ENCODE results near the gene NUAK1.

The NUAK1 gene

DNA sequence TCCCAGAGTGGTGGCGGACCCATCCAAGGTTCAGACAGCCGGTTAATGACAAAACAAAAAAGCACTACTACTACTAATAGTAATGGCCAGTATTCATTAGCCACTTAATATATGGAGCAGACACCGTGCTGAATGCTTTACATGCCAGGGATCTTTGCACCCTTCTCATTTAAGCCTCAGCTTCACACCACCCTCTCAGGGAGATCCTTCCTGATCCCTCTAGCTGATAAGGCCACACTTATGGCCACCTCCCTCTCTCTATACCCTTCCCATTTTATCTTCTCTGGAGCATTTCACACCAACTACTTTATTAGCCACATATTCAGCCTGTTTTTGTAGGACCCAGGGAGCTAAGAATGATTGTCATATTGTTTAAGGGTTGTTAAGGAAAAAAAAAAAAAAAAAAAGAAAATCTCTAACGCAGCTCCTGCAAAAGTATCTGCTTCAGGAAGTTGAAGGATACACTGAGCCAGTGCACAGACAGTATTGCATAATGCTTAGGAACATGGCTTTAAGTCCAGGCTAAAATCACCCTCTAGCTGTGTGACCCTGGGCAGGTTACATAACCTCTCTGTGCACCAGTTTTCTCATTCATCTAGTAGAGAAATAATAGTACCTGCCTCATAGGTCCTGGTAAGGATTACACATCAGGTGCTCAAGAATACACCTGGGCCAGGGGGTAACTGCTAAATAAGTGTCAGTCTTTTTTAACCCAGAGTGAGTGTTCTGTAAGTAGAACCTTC is 29.4 kb downstream of the NUAK1 start:
- DNase-seq (ENCODE audit: low read depth): no peak

DNA sequence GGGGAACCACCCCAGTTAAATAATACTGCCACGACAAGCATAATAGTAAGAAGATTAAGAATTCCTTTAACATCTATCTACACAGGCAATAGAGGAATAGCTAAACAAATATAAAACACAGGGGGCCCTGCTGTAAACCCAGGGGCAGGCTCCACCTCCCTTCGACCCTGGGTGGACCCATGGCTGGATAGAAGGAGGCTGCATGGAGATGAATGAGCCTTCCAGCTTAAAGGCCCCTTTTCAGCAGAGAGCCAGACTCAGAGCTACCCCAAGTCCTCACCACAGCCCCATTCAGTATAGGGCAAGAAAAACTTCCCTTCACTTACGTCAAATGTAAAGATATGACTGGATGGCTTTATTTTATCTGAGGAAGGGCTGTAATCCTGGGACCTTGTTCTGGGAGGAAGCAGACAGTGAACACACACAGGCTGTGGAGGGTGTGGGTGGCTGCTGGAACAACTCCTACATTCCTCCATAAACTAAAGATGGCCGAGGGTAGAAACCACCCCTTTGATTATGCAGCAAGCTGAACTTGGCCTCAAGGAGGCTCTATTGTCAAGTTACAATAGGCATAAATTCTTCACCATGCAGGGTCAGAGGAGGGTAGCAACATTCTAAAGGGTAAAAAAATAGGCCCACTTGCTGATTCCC is 30.4 kb downstream of the NUAK1 start:
- no peak for DNase-seq (ENCODE audit: low read depth)

DNA sequence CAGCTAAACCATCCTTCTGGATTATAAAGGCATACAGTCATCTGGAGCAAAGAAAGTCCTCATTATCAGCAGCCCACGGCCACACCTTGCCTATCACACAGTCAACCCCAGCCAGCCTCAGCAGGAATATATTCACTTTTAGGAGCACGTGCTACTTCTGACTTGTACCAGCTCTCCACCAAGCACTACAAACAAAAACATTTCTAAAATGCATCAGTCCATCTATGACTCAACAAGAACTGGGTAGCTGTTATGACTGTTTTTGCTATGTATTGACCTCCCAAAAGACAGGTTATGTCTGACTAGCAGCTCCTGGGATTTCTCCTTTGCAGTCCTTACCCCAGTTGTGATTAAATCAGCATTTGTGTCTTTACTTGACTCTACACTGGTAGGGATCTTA is 31.2 kb downstream of the NUAK1 start:
- no peak for DNase-seq (ENCODE audit: low read depth)

DNA sequence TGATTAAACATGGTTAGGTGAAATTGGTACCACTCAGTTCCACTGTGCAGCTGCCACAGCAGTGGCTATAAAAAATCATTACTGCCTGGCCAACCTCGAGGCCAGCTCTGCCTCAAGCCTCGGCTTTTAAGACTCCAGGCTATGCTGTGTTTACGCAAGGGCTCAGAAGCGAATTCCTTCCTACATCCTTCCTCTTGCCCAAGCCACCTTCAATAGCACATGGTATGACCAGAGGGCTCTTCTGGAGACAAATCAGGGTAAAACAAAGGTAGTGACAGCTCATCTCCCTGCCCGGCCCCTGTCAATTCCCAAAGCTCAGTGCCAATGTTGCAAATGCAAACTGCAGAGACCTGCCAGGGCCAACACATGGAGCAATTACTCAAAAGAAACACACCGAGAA is 31.9 kb downstream of the NUAK1 start:
- no peak for DNase-seq (ENCODE audit: low read depth)

DNA sequence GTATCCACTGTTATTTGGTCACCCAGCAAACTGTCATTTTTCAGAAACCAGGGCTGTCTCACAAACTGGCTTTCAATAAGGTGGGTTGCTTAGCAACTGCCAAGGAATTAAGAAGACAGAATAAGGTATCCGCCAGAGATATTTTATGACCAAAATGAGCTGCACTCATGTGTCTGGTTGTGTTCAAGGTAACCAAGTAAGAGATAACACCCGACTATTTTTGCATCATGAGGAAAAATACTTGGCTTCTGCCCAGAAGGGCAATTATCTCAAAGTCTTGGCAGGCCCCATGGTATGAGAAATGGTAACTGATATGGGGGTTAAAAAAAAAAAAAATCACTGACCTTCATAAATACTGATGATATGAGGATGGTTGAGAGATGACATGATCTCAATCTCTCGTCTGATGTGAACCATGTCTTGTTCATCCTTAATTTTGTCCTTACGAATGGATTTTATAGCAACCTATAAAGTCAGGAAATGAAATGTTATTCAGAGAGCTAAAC is 32.6 kb downstream of the NUAK1 start:
- no peak for DNase-seq (ENCODE audit: low read depth)

DNA sequence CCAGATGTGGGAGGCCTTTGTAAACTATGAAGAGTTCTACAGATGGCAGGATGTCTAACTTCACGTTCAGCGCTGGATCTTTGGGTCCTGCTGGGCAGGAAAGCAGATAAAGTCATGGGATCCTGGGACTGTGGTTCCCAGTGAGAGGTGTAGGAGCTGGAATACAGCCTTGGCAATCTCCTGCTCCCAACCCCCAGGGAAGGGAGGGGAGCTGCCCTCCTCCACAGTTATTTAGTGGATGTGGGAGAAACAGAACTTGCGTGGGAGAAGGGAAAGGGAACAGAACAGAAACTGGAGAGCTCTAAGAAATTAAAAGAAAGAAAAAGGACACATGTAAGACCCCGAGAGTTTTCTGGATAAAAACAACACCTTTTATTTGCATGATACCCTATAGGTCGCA is 37.0 kb downstream of the NUAK1 start:
- no peak for DNase-seq (ENCODE audit: low read depth)

DNA sequence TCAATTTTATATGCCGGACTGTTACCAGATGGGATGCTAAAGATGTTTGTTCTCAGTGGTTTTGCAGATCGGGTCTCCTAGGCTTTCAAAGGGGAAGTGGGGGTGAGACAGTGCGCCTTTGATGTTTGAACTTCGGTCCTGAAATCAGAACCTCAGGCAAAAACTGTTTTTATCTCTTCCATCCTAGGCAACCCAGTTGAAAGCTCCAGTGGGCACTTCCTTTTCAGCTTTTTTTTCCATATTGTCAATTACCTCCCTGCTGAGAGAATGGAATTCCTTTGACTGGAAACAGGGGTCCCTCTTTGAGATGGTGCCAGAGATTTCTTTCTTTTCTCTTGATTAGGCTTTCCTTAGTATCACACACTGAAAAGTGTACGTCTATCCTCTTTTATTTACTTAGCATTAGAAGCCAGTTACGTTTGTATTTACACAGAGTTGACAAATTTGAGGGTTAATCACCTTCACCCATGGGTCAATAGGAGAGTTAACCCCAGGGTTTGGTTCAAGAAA is 40.0 kb downstream of the NUAK1 start:
- no peak for DNase-seq (ENCODE audit: low read depth)

DNA sequence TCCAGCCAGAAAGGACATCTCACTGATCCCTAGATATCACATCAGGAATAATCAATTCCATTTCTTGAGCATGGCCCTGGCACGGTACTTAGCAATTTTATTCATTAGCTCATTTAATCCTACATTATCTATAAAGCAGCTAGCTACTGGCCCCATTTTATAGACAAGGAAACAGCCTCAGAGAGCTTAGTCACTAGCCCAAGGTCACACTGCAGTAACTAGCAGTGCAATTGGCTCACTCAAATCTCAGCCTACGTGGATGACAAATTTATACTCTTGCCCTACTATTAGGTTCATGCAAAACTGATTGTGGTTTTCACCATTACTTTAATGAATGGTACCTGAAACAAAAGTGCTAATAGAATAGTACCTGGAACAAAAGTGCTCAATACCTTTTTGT is 41.7 kb downstream of the NUAK1 start:
- no peak for DNase-seq (ENCODE audit: low read depth)

DNA sequence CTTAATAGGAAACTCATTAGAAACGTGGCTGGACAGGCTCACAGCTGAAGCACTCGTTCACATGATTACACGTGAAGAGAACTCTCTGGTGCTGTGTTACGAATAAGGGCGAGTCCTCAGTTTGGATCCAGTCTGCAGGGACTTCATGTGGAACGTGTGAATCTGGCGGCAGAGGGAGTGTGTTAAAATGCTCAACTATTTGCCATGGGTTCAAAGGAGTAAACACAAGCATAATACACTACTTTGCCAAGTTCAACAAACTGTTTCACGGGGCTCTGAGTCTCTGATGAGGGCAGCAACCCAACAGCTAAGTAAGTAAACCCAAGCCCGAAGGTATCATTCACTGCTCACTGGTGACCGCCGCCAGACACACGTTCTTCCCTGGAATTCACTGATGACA is 42.4 kb downstream of the NUAK1 start:
- DNase-seq (ENCODE audit: low read depth): no peak

DNA sequence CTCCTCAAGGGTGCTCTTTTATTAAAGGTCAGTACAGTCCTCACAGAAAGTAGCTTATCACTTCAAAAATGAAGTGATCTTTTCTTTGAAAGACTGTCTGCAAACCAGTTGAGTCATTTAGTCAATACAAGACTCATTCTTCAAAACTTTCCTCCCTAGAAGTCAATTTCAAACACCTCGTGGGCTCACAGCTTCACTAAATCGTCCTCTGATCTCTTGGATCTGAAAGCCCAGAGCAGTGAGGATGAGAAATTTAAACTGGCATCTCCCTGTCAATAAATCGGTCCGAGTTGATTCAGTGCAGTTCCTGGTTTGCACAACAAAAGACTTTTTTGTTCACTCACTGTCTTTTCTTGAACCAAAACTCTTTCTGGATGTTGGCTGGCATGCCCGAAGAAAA is 44.5 kb downstream of the NUAK1 start:
- no peak for DNase-seq (ENCODE audit: low read depth)

DNA sequence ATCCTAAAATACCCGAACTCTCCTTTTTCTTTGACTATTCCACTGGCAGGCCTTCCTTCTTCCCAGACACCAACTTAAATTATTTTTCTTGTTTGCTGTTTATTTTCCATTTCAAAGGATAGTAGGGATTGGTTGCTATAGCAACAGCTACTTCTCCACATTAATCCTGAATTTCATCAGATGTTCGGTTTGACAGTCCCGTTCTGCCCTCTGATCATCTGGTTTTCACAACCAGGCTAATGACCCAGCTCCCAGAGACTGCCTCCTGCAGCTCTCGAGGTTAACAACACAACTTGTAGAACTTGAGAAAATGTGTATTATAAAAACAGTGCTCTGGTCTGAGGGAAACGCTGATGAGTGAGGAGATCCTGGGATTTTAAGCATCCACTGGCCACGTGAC is 45.5 kb downstream of the NUAK1 start:
- DNase-seq (ENCODE audit: low read depth): no peak

DNA sequence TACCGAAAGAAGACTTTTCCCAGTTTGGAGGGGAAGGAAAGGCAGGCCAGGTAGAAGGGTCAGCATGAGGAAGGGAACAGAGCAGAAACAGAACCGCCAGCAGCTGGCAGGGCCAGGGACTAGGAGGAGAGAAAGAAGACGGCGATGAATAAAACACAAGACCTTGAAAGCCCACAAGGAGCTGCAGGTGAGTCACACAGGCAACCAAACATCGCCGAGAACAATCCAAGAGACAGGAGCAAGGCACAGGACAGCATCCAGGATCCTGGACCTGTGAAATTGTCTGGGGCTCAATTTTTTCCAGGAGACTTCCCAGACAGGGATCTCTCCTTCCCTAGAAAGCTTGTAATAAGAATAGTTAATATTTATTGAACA is 47.3 kb downstream of the NUAK1 start:
- no peak for DNase-seq (ENCODE audit: low read depth)

DNA sequence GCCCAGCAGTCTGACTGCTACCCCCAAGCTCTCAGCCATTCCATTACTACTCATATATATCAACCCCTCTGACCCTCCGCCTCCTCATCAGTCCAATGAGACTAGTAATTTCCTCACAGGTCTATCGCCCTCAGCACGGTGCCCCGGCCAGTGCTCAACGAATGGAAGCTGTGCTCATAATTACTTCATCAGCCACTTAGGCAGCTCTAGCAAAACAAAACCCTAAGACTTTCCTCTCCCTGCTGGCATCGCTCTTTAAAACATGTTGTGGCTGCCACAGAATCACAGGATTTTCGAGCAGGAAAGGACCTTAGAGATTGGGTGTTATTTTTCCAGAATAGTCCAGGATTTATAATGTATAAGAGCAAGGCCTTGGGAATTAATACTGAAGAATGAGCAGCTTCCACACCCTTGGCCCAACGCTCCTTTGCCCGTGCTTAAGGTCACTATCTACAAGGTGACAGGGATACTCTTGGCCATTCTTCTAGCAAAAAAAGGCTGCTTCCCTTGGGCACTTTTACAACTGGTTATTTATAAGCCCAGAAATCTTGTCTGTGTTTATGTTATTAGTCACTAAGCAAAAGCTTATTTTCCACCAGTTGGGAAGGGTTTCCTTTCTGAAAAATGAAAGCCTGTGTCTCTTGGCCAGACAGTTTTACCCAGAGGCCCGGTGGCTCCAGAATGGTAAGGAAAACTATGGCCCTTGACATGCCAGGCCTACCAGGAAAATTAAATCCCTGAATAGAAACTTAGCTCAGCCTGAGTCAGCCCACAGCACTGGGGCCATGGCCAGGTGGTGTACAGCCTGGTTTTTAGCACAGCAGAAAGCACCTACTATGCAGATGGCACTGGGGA is 47.9 kb downstream of the NUAK1 start:
- DNase-seq (ENCODE audit: low read depth): peak; percentile 93

DNA sequence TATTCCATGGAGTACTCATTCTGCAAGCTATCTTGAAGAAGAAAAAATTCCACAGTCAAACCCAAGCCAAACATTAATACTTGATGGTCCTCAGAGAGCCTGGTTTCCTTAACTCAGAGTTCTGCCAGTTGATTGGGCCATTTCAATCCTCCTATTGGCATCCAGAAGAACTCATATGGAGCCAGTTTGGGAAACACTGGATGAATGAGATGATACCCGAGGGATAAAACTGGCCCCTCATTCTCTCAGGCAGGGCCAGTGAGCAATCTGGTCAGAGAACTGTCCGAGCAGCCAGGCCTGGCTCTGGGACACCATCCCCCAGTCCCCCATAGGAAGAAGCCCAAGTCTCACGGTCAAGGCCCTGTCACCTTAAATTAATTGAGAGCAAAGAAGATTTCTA is 48.8 kb downstream of the NUAK1 start:
- no peak for DNase-seq (ENCODE audit: low read depth)

DNA sequence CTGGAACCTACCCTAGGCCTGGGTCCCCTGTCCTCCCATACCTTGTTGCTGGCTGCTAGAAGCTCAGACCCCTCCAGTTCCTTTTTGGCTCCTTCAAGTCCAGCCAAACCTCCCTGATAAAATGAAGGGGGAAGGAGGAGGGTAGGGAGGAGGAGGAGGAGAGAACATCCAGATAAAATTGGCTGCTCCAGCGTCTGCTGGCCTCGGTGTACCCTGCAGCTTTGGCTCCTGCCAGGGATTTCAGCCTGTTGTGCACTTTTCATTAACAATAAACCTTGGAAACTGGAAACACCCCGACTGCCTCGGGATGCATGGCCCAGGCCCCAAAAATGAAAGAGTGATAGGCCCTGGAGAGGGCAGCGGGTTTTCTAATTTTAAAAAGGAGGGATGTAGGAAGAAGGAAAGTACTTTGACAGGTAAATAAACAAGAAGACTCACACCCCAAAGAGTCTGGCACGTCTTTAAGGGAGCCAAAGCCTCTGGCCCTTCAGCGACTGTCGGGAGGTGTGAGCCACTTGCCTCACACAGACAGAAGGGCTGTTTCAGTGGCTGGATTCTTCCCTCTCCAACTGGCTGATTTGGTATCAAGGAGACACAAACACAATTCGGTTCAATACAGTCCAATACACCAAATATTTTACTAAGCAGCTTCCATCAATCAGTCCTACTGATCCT is 49.8 kb downstream of the NUAK1 start:
- DNase-seq (ENCODE audit: low read depth): no peak

DNA sequence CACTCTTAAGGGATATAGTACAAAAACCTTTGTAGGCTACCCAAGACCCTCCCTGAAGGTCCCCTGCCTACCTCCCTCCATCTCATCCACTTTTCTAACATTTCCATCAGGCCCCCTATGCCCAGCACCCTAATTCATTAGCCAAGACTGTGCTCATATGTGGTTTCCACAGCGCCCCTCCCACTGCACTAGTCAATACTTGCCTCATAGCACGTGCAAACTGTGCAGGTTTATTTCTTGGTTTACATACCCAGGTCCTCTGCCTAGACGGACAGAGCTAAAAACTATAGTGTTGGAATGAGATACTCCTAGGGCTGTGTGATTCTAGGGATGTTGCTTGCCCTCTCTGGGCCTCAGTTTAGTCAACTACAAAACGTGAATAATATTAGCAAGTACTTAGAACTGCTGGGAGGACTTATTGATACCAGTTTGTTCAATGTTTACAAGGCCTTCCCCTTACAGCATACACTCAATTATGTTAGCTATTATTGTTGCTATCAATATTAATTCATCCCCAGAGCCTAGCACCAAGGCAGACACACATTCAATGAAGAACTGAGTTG is 50.4 kb downstream of the NUAK1 start:
- DNase-seq (ENCODE audit: low read depth): no peak

DNA sequence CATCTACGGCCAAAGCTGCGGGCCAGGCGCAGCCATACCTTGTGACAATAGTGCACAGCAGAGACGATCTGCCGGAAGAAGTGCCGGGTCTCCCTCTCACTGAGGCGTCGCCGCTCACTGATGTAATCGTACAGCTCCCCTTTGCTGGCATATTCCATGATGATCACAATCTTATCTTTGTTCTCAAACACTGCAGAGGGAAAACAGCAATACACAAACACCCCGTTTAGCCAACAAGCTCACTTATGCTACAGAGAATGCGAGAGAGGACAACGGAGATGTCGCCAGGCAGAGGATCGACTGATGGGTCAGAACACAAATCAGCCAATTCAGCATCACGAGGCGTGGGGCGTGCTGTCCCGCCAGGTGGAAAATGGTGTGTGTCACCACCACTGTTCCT is 52.1 kb downstream of the NUAK1 start:
- DNase-seq (ENCODE audit: low read depth): no peak

DNA sequence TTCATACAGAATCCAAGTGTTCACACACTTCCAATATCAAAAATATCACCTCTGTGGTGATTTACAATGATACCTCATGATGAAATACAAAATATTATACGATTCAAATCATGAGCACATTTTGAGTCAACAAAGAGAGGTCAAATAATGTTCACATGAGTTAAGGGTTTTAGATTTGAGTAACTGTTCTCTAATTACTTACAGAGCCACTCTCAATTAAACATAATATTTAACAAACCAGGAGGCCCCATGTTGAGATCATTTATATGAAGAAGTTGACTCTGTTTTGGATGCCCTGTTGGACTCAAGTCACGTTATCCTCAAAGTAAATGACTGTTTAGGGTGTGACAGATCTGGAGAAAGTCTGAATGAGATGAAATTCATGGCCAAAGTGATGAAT is 53.5 kb downstream of the NUAK1 start:
- DNase-seq (ENCODE audit: low read depth): no peak

DNA sequence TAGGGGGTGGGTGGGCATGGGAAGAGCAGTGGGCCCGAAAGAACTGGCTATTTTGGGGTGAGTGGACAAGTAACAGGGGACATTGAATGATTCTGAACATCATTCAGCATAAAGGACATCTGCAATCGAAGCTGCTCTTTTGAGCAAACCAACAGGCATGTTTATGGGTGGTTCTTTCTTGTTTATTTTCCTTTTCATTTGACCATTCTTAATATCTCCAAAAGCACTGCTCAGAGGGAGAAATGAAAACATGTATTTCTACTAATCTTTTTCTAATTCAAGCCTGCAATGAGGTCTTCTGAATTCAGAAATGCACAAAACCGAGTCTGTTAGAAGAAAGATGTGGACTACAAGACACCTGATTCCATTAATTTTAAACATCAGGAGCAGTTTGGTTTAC is 54.0 kb downstream of the NUAK1 start:
- DNase-seq (ENCODE audit: low read depth): no peak

DNA sequence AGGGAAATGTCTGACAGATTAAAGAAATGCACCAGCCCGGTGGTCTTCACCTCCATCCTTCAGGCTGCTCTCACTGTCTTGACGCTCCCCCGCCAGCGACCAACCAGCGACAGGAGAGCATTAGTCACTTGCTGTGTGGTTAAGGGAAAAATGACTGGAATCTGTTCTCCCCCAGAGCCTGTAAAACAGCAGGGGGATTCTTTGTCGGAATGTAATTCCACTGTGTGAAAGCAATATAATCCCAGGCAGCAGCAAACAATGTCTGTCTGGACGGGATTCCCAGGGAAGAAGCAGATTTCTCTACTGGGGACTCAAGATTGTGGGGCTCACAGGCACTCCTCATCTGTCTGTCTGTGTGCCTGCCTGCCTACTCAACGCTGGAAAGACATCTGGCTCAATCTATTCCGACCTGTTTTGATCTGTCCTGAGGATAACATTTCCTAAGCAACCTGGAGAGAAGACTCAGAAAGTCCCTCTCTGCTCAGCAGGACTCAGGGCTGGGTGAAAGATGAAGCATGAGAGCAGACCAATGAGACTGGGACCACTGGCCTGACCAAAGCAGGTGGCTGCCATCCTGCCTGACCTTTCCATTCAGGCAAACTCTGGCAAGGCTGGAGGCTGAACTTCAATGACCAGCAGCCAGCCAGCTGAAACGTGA is 54.6 kb downstream of the NUAK1 start:
- no peak for DNase-seq (ENCODE audit: low read depth)
